ENCODE data around the gene USP34. TPM values are rescaled to one million over a fixed set of nuclear protein-coding genes. Genes with fewer than 3 reads are reported as not detected.

USP34 gene
- total RNA-seq, 8 experiments from 2014 or later: 53.2 to 175 (median 69.2) TPM

Other genes starting within 250 kb of the USP34 start
- 100 to 1,000 TPM in 7 of 8 experiments, 10 to 100 TPM in 1; 66.6 to 253 (median 172) TPM for gene XPO1, start 67.3 kb upstream of the USP34 start, total RNA-seq

Measured in motor neuron (in vitro differentiated cells).